Umbilical cord (tissue), 2 donors: ENCODE measurements around the gene CDPF1. TPM values are rescaled to one million over a fixed set of nuclear protein-coding genes. Genes with fewer than 3 reads are reported as not detected.
"Not testable (repeated sequence)": the region's sequence is repeated elsewhere in the genome, so short reads cannot be mapped to it uniquely, and the experiment has no call there.

Experiments used
- DNase-seq: peaks from one replicate; pipeline ENCODE4 v3.0.0-alpha.2; 2015; ENCODE audit warnings: low spot score
- total RNA-seq: library from RNA; depleted of rRNA; stranded (reverse); fragments of >200 nt; gene quantifications from one replicate; pipeline ENCODE4 v1.2.3, GENCODE V29; 2014; ENCODE audit warnings: low replicate concordance; ENCODE audit not compliant: insufficient read depth

Gene CDPF1
- total RNA-seq, 1 donor from 2014 or later, result 13.5 TPM

DNA sequence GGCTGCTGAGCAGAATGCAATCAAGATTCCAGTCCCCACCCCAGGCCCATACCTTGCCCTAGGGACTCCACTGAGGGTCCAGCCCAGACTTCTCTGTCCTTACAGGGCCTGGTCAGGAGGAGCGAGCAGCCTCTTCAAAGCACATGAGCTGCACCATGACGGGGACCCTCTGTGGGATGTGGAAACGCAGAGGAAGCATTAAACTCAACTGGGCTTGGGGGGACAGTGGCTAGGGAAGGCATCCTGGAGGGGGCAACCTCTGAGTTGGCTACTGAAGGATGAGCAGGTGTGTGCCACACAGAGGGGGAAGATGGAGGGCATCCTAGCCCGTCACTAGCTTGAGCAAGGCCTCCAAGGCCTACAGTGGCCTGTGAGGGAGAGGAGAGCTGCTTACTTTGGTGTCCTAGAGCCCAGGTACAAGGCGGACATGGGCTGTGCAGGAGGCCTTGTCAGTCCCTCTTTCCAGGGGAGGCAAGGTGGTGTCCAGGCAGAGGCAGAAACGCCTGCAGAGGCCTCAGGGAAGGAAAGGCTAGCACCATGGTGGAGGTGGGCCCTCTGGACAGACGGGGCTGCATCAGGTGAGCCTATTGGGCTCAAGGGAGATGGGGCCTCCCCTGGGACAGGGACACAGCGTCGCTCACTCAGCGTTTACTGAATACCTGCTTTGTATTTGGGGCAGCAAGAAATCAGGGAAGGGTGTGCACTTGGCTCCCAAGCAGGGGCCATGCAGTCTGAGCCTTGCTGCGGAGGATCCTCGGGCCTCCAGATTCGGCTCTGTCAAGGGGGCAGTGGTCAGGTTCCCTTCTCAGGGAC lies 32.0 kb upstream of the CDPF1 start:
- DNase-seq, result no peak

- no peak for DNase-seq
These were observed 31.0 kb upstream of the CDPF1 start for GRCh38 chr22:46280999-46281623.

DNA sequence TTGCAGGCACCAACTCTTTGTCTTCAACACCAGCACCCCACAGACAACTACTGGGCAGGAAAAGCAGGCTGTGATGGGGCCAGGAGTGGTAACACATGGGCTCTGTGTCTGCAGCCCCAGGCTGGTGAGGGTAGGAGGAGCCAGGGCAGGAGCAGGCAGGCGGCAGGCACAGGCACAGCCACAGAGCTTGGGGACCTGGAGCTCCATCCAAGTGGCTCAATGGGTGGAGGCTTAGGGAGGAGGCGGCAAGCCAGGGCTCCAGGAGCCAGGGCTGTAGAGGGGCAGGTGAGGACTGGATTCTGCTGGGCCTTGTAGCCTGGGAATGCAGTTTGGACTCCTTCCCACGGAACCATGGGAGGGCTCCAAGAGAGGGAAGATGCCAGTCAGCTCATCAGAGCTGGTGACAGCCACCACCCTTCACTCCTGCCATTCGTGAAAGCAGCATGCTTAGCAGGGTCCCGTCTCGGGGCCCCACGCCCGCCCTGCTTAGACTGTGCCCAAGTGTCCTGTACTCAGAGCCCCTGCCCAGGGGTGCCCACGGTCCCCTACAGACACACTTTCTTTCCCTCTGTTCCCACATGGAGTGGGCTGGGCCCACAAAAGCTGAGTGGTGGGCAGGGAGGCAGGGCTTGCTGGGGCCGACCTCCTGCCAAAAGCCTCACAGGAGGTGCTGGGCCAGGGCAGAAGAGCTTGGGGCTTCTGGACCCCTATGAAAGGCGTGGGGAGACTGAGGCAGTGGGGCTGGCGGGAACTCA lies 30.1 kb upstream of the CDPF1 start:
- DNase-seq, result no peak

- DNase-seq, result no peak
These were observed 28.9 kb upstream of the CDPF1 start for GRCh38 chr22:46278656-46279645.

DNA sequence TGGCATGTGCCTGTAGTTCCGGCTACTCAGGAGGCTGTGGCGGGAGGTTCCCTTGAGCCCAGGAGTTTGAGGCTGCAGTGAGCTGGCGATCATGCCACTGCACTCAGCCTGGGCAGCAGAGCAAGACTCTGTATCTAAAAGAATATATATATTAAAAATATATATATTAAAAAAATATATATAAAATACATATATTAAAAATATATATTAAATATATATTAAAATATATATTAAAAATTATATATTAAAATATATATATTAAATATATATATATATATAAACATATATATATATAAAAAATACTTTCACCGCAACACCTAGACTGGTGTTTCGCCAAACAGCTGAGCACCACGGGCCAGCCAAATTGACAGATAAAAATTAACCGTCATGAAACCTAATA lies 26.5 kb upstream of the CDPF1 start:
- DNase-seq, result no peak

- DNase-seq, result no peak
These were observed 25.5 kb upstream of the CDPF1 start for GRCh38 chr22:46275455-46276122.

- no peak for DNase-seq
These were observed 24.3 kb upstream of the CDPF1 start for GRCh38 chr22:46274381-46274780.

DNA sequence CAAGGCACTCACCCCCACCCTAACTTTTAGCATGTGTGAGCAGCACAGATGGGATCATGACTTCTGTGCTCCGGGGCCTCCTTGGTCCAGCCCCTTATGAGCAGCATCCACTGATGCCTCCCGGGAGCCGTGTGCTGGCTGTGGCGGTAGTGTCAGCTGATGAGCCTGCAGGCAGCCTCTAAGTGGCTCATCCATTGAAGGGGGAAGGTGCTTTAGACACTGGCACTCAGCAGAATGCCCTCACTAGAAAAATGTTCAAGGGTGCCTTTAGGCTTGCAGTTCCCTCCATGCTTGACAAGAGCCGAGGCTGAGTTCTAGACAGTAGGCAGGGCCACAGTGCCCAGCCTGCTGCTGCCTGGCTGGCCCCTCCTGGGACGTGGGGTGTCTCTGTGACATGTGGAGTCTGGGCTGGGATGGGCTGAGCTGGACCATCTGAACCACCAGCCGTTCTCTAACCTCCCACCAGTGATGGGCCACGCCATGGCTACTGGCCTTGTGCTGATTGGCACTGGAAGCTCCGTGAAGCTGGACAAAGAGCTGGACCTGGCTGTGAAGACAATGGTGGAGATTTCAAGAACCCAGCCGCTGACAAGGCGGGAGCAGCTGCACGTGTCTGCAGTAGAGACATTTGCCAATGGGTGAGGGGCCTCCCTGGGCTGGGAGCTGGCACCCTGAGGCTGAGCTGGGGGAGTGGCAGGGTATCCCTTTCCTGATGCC lies 23.5 kb upstream of the CDPF1 start:
- no peak for DNase-seq

DNA sequence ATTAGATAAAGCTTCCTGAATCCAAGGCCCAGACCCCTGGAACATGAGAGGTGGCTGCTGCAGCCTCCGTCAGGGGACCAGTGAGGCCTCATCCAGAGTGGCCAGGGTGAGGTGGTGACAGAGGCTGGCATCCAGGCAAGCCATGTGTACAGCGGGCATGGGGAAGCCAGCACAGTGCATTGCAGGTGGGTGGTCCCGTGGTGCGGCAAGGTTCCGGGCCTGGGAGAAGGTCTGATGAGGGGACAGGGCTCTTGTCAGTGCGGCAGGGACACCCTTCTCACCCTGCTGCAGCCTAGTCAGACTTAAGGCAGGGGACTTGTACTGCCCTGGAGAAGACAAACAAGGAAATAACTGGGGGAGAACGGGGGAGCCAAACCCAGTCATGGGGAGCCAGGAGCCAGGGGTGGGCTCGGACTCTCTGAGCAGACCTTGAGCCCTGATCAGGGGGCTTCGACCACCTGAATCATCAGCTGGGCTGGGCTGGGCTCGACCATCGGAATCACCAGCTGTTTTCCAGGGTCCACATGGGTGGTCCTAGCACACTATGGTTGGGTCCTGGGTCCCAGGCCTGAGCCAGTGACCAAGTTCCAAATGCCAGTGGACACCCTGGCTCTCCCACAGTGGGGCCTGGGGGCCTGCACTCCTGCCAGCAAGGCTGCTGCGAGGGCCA lies 22.8 kb upstream of the CDPF1 start:
- no peak for DNase-seq

DNA sequence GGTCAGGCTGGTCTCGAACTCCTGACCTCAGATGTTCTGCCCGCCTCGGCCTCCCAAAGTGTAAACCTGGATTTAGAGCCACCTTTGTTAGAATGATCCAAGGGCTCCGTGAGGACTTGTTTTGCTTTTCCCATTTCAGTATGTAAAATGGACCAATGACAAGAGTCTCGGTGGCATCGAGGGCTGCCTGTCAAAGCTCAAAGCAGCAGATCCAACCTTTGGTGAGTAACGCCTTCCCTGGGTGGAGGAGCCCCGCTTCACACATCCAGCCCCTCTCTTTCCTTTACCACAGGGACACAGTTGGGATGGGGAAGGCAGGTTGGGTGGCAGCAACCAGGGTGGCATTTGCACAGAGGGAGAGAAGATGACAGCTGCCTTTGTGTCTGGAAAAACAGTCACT lies 22.1 kb upstream of the CDPF1 start:
- no peak for DNase-seq

GRCh38 chr22:46269564-46269963 lies 19.5 kb upstream of the CDPF1 start:
- no peak for DNase-seq

DNA sequence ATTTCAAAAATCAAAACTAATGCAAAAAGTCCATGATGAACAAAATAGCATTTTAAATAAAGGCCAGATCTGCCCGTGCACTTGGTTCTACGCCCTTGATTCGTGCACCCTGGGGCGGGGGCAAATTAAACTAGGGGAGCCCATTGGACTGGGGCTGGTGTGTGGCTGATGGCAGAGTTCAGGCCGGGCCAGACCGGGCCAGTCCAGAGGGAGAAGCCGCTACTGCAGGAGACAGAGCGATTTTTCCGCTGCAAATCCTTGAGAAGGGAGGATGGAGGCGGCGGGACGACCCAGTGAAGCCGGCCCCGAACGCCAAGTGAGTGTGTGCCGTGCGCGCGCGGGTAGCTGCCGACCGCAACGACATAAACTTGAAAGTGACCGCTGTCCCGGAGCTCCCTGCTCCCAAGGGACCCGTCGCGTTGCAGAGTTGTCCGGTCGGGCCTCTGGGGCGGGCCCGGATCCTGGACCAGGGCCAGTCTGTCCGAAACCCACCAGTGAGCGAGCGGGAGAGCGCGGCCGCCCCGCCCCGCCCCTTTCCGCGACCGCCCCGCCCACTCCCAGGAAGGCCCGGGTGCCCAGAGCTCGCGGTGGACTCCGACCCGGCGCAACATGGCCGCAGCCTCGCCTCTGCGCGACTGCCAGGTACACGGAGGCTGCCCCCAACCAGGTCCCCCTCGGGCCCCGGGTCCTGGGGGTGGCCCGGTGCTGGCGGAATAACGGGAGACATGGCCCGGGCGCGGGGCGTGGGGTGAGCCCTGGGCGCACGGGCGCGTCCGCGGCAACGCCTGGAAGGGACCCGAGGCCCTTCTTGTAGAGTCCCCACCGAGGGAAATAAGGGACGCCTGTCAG lies 17.6 kb upstream of the CDPF1 start, which contains the start of gene TTC38:
TSS of gene TTC38 (plus strand) at position 578 of the 849 bp plus-strand sequence. CDS start at position 610, 32 bp downstream.
- DNase-seq, result peak; percentile 86

DNA sequence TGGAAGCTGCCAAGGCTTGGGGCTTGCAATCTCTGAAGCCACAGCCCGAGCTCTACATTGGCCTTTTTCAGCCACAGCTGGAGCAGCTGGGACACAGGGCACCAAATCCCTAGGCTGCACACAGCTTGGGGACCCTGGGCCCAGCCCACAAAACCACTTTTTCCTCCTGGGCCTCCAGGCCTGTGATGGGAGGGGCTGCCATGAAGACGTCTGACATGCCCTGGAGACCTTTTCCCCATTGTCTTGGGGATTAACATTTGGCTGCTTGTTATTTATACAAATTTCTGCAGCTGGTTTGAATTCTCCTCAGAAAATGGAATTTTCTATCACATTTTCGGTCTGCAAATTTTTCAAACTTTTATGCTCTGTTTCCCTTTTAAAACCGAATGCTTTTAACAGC lies 15.5 kb upstream of the CDPF1 start:
- not testable (repeated sequence) for DNase-seq

DNA sequence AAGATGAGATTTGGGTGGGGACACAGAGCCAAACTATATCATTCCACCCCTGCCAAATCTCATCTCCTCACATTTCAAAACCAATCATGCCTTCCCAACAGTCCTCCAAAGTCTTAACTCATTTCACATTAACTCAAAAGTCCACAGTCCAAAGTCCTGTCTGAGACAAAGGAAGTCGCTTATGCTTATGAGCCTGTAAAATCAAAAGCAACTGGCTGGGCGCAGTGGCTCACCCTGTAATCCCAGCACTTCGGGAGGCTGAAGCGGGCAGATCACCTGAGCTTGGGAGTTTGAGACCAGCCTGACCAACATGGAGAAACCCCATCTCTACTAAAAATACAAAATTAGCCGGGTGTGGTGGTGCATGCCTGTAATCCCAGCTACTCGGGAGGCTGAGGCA lies 14.4 kb upstream of the CDPF1 start:
- not testable (repeated sequence) for DNase-seq

DNA sequence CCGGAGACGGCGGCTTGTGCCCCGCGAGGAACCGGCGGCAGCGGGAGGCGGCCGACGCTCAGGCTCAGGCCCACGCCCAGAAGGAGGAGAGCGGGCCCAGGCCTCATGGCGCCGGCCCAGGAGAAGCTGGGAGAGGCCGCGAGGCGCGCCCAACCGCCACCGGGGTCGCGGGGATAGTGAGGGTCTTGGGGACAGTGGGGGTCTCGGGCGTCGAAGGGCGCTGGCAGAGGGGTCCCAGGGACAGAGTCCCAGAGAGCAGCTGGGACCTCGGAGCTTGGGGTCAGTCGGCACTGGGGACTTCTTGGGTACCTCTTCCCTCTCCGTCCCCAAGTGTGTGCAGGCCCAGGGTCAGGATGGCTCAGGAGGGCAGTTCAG lies 13.1 kb upstream of the CDPF1 start, which contains the start of gene PKDREJ:
TSS of gene PKDREJ (minus strand) at position 128 of the 375 bp plus-strand sequence. CDS start at position 107, 21 bp downstream.
- no peak for DNase-seq

DNA sequence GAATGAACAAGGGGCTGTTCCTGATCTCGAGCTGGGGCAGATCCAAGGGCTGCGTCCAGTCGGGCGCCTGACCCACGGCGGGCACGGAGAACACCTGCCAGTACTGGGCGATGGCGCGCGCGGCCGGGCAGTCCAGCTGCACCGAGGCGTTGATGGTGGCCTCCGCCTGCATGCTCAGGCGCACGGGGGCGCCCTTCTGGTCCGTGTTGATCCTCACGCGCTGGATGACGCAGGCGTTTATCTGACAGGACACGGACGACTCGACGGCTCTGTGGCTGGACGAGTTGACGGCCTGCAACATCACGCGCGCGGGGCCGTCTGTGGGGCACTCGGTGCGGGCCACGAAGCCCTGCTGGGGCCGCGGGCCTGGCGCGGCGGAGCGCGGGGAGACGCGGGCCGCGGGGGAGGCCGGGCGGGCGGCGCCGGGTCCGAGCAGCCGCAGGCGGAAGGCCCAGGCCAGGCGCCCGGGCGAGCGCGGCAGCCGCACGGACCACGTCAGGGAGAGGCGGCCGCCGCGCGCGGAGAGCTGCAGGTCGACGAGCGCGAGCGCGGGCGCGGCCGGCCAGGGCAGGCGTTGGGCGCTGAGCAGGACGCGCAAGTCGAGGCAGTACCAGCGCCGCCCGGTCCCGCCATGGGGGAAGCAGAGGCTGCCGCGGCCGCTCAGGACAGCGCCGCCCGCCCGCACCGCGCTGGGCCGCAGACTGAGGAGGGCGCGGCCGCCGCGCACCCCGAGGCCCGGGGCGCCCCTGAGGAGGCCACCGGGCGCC lies 12.5 kb upstream of the CDPF1 start:
- no peak for DNase-seq

DNA sequence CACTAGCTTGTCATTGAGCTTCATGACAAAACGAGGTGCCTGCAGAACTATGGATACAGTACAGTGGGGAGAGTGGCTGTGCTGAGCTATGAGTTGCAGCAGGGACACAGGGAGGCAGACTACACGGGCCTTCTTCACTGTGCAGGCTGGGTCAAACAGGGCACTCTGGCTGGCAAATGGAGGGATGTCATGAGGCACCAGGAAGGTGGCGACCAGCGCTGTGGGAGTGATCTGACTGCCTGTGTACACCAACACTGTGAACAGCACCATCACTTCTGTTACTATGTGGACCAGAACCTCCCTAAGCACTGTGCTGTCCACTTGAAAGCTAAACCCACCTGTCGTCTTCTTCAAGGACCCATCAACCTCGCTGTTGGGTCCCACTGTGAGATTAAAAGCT lies 9.9 kb upstream of the CDPF1 start:
- no peak for DNase-seq

DNA sequence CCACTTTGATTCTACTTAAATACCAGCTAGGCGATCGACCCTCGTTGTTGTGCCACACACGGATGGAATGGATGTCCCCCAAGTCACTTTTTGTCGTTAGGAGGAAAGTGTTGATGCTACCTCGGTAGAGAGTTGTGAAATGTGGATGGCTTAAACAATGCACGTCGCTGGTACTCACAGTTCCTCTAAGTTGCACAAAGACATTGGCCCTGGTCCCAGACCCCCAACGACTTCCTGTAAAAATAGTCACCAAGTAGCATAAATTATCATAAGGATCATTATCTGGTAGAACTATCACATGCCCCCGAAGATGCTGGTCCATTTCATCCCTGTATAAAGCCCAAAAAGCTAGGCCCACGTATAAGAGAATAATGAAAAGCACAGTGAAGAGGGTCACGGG lies 9.3 kb upstream of the CDPF1 start:
- DNase-seq, result no peak
